Lower leg skin (tissue), 3 donors: ENCODE data around the gene SEC24D.

Experiments
- CTCF ChIP-seq, 3 donors: fragments of 450-650 bp; IDR thresholded peaks; one replicate each; pipeline ENCODE4 v1.5.1; 2016; ENCODE audit warnings: antibody characterized with exemption in 3 of 3, mild to moderate bottlenecking in 3 of 3, moderate library complexity in 2 of 3
- POLR2A ChIP-seq, 2 donors: fragments of 450-650 bp; IDR thresholded peaks; one replicate each; pipeline ENCODE4 v1.6.1; 2016 to 2017; ENCODE audit warnings: antibody characterized with exemption in 2 of 2, mild to moderate bottlenecking in 1 of 2, moderate library complexity in 1 of 2

GRCh38 chr4:118850488-118851173 is 14.7 kb upstream of the SEC24D start:
- TF ChIP-seq CTCF (IDR thresholded peaks at IDR 0.05) (no peak), POLR2A (IDR thresholded peaks at IDR 0.05) (no peak)
